K562 (cell line): ENCODE results near the gene RREB1. TPM values are rescaled to one million over a fixed set of nuclear protein-coding genes. Genes with fewer than 3 reads are reported as not detected.

ENCODE experiments used
- CREB1 ChIP-seq, 2 experiments: sonication (generic) in 1 of 2; formaldehyde crosslinking in 1 of 2; IDR thresholded peaks; 2 replicates each; pipeline versions ENCODE4 v1.6.1 to v1.8.0; 2012 to 2022; ENCODE audit warnings: inconsistent platforms in 1 of 2, mild to moderate bottlenecking in 1 of 2, missing genetic modification reagents in 1 of 2, moderate library complexity in 1 of 2
- IFI16 ChIP-seq: fragments of 250-450 bp; sonication (Bioruptor Pico); IDR thresholded peaks from 2 replicates; pipeline ENCODE4 v2.1.2; 2022; ENCODE audit warnings: mild to moderate bottlenecking, inconsistent platforms
- KDM1A ChIP-seq, 2 experiments: fragments of 450-650 bp; IDR thresholded peaks; 2 replicates each; pipeline ENCODE4 v1.6.1; 2016; ENCODE audit warnings: mild to moderate bottlenecking in 2 of 2
- NR1H2 ChIP-seq: sonication (generic); formaldehyde crosslinking; IDR thresholded peaks from 2 replicates; pipeline ENCODE4 v1.4.0; 2020; ENCODE audit warnings: mild to moderate bottlenecking, missing genetic modification reagents
- POLR2H ChIP-seq: IDR thresholded peaks from 2 replicates; pipeline ENCODE4 v1.6.1; 2016; ENCODE audit warnings: missing genetic modification characterization, low read depth, mild to moderate bottlenecking, control low read depth, missing compliant biosample characterization, moderate library complexity
- RBBP5 ChIP-seq: fragments of 200-600 bp; sonication (generic); IDR thresholded peaks from 2 replicates; pipeline ENCODE4 v1.6.1; 2012; ENCODE audit warnings: borderline replicate concordance, mild to moderate bottlenecking, low read length, control low read depth, inconsistent platforms; ENCODE audit not compliant: insufficient read depth, poor library complexity, severe bottlenecking
- TBL1XR1 ChIP-seq, 2 experiments: IDR thresholded peaks; 2 replicates each; pipeline ENCODE4 v1.6.1; 2012; ENCODE audit warnings: improper control_type of control experiment in 2 of 2, low read length in 2 of 2, mild to moderate bottlenecking in 1 of 2
- TCF15 ChIP-seq: fragments of 250-450 bp; sonication (Bioruptor Pico); IDR thresholded peaks from 2 replicates; pipeline ENCODE4 v1.8.0; 2022; ENCODE audit warnings: moderate library complexity, mild to moderate bottlenecking, inconsistent platforms
- VEZF1 ChIP-seq: fragments of 200-800 bp; sonication (Bioruptor generic); IDR thresholded peaks from 2 replicates; pipeline ENCODE4 v1.6.1; 2017; ENCODE audit warnings: missing genetic modification characterization, missing compliant biosample characterization
- ZNF311 ChIP-seq: fragments of 250-450 bp; sonication (Bioruptor Pico); IDR thresholded peaks from 2 replicates; pipeline ENCODE4 v1.4.0; 2020; ENCODE audit warnings: mild to moderate bottlenecking, moderate library complexity
- ZNF583 ChIP-seq: fragments of 250-450 bp; sonication (Bioruptor Pico); IDR thresholded peaks from 2 replicates; pipeline ENCODE4 v1.4.0; 2020
- ZNF780A ChIP-seq: fragments of 250-450 bp; sonication (Bioruptor Pico); IDR thresholded peaks from 2 replicates; pipeline ENCODE4 v1.5.0; 2021; ENCODE audit warnings: mild to moderate bottlenecking
- polyA plus RNA-seq, 8 experiments: library from polyadenylated mRNA; depleted of rRNA in 4 of 8; stranded (reverse) in 5 of 8; unstranded in 3 of 8; fragments of >200 nt; fragmentation: Nextera tagmentation in 2 of 8; fragmentation: Illumina TruSeq in 1 of 8; extraction: Ambion mirVana in 2 of 8; extraction: Trizol in 1 of 8; gene quantifications; 2 replicates each; pipeline versions ENCODE4 v1.2.1 to v1.2.3, GENCODE V29; 2011 to 2014; ENCODE audit warnings: inconsistent platforms in 1 of 8, missing spikeins in 1 of 8
- total RNA-seq, 7 experiments: library from RNA; depleted of rRNA in 6 of 7; stranded (reverse); fragments of >200 nt in 6 of 7; fragmentation: Illumina TruSeq in 2 of 7; extraction: Trizol in 2 of 7; gene quantifications; 2 replicates each; pipeline versions ENCODE4 v1.2.1 to v1.2.3, GENCODE V29; 2011 to 2021; ENCODE audit warnings: low replicate concordance in 1 of 7
- TF ChIP-seq, protein P1 (sequence below): fragments of 450-650 bp; IDR thresholded peaks from 2 replicates; pipeline ENCODE4 v1.6.1; 2016; ENCODE audit warnings: borderline replicate concordance
- TF ChIP-seq, protein P2 (sequence below): fragments of 450-650 bp; conservative IDR thresholded peaks from 2 replicates; pipeline ENCODE4 v1.6.1; 2016; ENCODE audit warnings: missing genetic modification characterization, low read depth, mild to moderate bottlenecking, missing compliant biosample characterization, moderate library complexity
- TF ChIP-seq, protein P3 (sequence below): fragments of 250-450 bp; sonication (Bioruptor Pico); IDR thresholded peaks from 2 replicates; pipeline ENCODE4 v1.9.0; 2021; ENCODE audit warnings: mild to moderate bottlenecking, inconsistent platforms
- TF ChIP-seq, protein P4 (sequence below): sonication (generic); formaldehyde crosslinking; IDR thresholded peaks from 2 replicates; pipeline ENCODE4 v1.8.0; 2022; ENCODE audit warnings: mild to moderate bottlenecking, missing genetic modification reagents, borderline replicate concordance

RREB1 gene
- total and polyA plus RNA-seq, 9 of the 15 experiments (the other 6 are each of a cell fraction or from before 2014, with no cell fraction given), result 3.3 to 64.2 (median 19.3) TPM

- TF ChIP-seq, protein P1, sequence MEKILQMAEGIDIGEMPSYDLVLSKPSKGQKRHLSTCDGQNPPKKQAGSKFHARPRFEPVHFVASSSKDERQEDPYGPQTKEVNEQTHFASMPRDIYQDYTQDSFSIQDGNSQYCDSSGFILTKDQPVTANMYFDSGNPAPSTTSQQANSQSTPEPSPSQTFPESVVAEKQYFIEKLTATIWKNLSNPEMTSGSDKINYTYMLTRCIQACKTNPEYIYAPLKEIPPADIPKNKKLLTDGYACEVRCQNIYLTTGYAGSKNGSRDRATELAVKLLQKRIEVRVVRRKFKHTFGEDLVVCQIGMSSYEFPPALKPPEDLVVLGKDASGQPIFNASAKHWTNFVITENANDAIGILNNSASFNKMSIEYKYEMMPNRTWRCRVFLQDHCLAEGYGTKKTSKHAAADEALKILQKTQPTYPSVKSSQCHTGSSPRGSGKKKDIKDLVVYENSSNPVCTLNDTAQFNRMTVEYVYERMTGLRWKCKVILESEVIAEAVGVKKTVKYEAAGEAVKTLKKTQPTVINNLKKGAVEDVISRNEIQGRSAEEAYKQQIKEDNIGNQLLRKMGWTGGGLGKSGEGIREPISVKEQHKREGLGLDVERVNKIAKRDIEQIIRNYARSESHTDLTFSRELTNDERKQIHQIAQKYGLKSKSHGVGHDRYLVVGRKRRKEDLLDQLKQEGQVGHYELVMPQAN, result no peak
- TF ChIP-seq ZNF311 (CRISPR knock-in tag) (0 out of 2 replicates have a peak, but pooled peaks have one; percentile 52), NR1H2 (CRISPR knock-in tag) (no peak), TCF15 (CRISPR knock-in tag) (peak; percentile 71; the same call in 1 of the 2 replicates), CREB1 (IDR thresholded peaks at IDR 0.05) (no peak), CREB1 (CRISPR knock-in tag; IDR thresholded peaks at IDR 0.05) (peak; percentile 18; the same call in 1 of the 2 replicates), KDM1A (IDR thresholded peaks at IDR 0.05) (peak in 1 of 2 experiments; percentile 37; a peak in 1 of 4 replicates), IFI16 (0 out of 2 replicates have a peak, but pooled peaks have one; percentile 55), TBL1XR1 (IDR thresholded peaks at IDR 0.05; ENCODE audit: low read length in 2 of 2) (no peak), ZNF780A (CRISPR knock-in tag) (no peak), ZNF583 (CRISPR knock-in tag) (no peak), RBBP5 (peak; percentile 40), POLR2H (tag) (no peak), VEZF1 (CRISPR knock-in tag) (no peak)
- TF ChIP-seq, protein P2, sequence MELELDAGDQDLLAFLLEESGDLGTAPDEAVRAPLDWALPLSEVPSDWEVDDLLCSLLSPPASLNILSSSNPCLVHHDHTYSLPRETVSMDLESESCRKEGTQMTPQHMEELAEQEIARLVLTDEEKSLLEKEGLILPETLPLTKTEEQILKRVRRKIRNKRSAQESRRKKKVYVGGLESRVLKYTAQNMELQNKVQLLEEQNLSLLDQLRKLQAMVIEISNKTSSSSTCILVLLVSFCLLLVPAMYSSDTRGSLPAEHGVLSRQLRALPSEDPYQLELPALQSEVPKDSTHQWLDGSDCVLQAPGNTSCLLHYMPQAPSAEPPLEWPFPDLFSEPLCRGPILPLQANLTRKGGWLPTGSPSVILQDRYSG (tag), result 0 out of 2 replicates have a peak, but pooled peaks have one; percentile 12
- TF ChIP-seq, protein P3, sequence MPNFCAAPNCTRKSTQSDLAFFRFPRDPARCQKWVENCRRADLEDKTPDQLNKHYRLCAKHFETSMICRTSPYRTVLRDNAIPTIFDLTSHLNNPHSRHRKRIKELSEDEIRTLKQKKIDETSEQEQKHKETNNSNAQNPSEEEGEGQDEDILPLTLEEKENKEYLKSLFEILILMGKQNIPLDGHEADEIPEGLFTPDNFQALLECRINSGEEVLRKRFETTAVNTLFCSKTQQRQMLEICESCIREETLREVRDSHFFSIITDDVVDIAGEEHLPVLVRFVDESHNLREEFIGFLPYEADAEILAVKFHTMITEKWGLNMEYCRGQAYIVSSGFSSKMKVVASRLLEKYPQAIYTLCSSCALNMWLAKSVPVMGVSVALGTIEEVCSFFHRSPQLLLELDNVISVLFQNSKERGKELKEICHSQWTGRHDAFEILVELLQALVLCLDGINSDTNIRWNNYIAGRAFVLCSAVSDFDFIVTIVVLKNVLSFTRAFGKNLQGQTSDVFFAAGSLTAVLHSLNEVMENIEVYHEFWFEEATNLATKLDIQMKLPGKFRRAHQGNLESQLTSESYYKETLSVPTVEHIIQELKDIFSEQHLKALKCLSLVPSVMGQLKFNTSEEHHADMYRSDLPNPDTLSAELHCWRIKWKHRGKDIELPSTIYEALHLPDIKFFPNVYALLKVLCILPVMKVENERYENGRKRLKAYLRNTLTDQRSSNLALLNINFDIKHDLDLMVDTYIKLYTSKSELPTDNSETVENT (CRISPR knock-in tag), result 0 out of 2 replicates have a peak, but pooled peaks have one; percentile 26
- TF ChIP-seq, protein P4, sequence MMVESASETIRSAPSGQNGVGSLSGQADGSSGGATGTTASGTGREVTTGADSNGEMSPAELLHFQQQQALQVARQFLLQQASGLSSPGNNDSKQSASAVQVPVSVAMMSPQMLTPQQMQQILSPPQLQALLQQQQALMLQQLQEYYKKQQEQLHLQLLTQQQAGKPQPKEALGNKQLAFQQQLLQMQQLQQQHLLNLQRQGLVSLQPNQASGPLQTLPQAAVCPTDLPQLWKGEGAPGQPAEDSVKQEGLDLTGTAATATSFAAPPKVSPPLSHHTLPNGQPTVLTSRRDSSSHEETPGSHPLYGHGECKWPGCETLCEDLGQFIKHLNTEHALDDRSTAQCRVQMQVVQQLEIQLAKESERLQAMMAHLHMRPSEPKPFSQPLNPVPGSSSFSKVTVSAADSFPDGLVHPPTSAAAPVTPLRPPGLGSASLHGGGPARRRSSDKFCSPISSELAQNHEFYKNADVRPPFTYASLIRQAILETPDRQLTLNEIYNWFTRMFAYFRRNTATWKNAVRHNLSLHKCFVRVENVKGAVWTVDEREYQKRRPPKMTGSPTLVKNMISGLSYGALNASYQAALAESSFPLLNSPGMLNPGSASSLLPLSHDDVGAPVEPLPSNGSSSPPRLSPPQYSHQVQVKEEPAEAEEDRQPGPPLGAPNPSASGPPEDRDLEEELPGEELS (CRISPR knock-in tag), result no peak
Observed at GRCh38 chr6:7195339-7196018, 87.7 kb downstream of the RREB1 start (continued).
